ENCODE measurements around the gene LRPPRC.

- TF ChIP-seq POLR2A (IDR thresholded peaks at IDR 0.05): no peak
- TF ChIP-seq CTCF (IDR thresholded peaks at IDR 0.05): no peak
These were observed 53.8 kb downstream of the LRPPRC start for GRCh38 chr2:43941966-43942365.
